ENCODE measurements around the gene COPB2.
A peak's percentile ranks its signal among the peaks of the same experiment; 100 is the strongest.

Gene COPB2

DNA sequence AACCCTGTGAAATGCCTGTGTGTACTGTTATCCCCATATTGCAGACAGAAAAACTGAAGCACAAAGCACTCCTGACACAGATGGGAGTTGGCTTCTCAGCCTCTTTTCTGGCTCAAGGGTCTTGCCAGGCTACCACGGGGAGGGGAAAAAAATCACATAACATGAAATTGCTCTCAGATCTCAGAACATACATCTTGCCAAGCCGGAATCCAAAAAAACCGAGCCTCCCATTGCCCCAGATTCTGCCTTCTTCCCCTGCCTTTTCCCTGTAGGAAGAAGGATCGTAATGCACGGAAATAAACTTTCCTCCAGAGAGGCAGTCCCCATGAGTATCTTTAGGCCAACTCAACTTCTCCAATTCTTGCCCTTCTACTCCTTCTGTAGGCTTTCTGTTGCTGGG is 62.2 kb downstream of the COPB2 start:
- DNase-seq, result no peak

DNA sequence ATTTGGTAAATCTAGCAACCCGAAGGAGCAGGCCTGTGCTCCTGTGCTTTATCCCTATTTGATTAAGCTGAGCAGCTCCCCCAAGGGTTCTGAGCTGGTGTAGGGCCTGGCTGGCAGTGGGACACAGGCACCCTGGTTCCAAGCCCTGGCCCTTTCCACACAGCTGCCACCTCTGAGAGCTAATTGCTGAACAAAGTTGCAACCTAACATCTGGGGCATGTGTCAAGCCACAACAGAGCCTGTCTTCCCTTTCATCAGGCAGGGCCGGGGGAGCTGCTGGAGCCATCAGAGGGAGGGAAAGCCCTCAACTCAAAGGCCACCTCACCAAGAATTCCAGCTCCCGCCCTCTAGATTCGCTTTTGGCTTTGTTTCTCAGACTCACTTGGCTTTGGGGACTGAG is 62.7 kb downstream of the COPB2 start:
- no peak for DNase-seq

DNA sequence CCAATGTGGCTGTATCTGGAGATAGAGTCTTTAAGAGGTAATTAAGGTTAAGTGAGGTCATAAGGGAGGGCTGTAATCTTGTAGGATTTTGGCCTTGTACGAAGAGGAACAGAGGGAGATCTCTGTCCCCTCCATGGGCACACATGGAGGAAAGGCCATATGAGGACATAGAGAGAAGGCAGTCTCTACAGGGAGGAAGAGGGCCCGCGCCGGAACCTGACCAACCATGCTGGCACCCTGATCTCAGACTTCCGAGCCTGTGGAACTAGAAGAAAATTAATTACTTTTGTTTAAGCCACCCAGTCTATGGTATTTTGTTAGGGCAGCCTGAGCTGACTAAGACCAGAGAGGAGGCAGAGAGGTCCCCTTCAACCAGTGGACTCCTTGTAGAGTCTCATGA is 63.3 kb downstream of the COPB2 start:
- DNase-seq, result no peak

DNA sequence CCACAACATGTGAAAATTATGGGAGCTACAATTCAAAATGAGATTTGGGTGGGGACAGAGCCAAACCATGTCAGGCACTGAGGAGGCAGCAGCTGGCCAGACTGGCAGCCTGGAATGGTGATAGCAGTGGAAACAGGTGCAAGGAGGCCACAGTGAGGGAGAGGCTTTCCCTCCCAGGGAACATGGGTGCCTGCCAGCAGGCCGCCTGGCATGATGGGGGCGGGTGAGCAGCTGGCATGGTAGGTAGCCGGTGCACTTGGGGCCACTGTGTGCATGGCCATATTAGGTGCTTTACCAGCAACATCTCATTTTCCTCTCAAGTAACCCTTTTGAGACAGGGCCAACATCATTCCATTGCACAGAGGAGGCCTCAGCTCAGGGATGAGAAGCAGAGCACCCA is 63.9 kb downstream of the COPB2 start:
- no peak for DNase-seq

DNA sequence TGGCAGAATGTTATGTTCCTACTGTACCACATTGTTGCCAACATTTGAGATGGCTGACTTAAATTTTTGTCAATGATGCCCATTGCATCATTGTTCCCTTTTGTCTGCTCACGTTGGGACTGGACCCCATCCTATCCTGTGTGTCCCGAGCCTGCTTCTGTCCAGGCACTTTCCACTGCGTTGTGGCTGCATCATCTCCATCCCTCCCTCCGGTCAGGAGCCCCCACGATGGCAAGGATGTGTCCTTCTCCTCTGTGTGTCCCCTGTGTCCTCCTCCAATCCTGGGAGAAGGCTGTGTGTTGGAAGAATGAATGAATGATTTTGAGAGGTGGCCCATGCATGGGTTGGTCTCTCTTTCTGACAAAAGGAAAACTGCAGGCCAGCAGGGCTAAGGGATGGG is 65.0 kb downstream of the COPB2 start:
- DNase-seq, result no peak

DNA sequence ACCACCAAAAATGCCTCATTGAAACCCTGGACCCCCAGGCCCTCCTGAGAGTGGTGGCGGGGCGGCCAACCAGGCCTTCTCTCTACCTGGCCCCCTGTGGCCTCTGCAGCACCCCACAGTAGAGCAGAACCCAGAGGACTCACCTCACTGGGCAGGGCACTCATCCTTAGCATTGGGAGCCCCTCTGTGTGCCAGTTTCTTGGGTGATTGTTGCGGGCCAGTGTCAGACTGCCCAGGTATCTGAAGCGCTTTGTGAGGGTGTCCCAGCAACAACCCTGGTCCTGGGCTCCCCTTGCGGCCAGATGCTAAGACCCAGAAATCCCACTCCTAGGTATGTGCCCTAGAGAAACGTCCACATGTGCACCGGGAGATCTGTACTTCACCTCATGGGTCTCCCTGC is 66.3 kb downstream of the COPB2 start:
- no peak for DNase-seq

DNA sequence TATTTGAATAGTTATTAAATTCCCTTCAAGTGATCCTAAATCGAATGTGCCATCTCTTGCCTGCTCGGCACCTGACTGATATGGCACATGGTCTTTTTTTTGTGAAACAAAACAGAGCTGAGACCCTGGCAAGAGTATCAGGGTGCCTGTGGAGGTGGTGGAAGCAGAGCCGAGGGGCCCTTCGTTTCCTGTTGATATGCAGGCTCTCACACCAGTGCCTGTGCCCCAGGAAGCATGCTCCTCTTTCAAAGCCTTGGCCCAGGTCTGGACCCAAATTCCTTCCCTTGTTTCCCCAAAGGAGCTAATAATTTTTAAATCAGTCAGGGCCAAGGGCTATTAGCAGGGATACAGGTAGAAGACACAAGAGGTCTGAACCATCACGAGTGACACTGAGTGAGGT is 67.1 kb downstream of the COPB2 start:
- no peak for DNase-seq

DNA sequence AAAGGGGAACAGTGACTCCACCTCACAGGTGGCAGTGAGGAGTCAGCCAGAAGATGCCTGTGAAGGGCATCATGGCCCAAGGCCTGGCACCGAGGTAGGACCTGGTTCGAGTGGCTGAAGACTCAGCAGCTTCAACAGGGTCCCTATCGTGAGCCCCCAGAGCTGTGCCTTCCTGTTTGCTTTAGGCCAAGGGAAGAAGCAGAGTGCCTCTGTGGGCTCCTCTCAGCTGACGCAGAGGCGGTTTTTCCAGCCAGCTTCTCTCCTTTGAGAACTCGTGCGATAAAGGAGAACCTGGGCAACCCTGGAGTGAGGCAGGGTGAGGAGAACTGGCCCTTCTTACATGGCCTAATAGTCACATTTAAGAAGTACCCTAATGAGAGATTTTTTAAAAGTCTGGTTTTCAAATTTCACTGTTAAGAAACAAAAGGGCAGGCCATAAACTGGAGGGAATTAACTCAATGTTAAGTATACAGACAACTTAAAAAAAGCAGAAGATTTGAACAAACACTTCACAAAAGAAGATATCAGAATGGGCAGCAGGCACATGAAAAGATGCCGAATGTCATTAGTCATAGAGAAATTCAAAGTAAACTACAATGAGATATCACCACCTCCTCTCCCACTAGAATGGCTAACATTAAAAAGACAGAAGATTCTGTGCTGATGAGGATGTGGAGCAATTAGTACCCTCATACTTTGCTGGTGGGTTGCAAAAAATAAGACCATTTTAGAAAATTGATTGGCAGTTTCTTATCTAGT is 68.7 kb downstream of the COPB2 start:
- DNase-seq, result no peak

DNA sequence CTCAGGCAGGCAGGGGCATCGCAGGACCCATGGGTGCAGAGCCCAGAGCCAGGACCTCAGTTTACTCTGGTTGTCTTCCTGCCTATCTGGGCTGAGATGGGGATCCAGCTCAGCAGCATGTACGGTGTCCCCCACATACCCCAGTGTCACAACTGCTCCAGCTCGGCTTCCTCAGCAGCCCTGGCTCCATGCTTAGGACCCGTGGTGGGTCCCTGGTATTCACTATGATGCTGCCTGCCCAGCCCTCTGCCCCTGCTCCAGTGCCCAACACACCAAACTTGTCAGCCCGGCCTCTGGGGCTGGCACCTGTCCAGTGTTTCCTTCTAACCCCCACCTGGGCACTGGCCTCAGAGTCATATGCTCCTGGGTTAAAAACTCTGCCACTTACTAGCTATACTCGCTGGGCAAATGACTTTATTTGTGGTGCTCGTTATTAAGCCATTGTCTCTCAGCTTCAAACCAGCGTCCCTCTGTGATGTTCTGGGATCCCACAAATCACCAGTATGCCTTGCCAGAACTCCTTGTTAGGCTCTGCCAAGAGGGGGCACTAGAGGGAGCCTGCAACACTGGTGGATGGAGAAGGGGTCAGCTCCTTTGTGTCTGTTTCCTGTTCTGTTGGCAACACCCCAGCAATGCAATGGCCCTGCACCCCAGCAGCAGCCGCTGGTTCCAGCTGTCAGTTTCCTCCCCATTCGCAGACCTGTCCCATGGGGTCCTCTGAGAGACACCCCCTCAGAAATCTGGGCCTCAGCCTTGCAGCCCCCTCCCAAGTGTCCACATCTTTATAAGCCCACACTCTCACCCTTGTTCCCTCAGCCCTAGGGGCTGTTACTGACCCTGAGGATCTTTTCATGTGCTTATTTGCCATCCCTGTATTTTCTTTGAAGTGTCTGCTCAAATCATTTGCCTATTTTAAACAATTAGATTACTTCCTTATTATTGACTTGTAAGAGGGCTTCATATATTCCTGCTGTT is 69.7 kb downstream of the COPB2 start:
- peak; percentile 6 to 16 for DNase-seq

DNA sequence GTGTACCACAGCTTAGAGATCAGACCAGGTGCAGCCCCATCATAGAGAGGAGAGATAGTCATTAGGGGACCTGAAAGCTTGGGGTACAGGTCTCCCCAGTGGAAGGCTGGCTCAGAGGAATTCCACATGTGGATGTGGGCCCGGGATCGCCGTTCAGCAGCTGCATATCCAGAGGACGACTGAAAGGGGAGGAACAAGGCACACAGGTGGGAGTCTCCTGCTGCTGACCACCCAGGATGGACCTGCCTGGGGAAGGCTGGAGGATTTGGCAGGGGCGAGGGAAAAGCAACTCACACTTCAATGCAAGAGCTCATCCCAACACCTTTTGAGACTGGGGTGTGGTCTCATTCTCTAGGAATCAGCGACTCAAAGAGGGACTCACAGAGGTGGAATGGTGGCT is 70.6 kb downstream of the COPB2 start:
- no peak for DNase-seq

DNA sequence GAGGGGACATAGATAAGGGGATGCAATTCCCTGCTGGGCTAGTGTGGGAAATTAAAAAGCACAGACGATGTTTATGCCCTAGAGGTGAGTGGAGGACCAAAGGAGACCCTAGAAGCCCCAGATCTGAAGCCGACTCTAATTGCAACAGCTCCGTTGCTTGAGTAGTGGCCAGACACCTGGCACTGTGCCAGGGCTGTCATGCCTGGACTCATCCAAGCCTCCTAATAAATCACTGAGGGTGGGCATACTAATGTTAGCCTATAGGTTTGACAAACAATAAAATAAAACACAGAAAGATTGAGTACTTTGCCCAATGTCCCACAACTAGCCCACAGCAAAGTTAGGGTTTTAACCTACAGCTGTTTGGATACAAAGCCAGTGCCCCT is 71.0 kb downstream of the COPB2 start:
- DNase-seq, result no peak

DNA sequence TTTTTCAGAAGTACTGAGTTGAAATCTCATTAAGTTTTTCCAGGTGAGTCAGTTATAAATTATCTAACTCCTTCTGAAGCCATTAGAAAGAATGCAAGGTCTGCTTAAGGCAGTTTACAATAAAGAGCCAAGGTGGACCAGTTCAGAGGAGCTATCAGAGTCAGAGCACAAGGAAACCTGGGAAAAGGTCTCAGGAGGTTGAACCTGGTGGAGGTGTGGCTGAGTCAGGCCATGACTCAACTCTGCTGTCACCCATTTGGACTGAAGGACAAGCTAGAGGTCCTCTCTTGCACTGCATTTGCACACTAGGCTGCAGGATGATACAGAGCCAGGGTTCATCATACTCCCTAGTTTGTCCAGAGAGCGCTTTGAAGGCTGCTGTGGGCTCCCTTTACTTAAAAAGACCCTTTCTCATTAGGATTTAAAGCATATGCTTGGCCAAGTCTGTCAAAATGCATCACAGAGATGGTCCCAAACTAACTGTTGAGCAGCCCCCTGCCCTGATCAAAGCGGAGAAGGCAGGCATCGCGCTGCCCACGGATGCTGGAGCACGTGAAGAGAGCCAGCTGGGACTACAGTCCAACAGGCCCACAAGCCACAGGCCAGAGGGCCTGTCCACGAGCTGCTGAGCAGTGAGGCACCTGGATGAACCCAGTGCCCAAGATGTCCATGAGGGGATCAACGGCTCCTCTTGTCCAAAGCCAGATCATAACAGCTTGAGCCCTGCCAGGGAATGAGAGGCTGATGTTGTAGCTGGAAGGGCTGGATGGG is 71.6 kb downstream of the COPB2 start:
- no peak for DNase-seq

DNA sequence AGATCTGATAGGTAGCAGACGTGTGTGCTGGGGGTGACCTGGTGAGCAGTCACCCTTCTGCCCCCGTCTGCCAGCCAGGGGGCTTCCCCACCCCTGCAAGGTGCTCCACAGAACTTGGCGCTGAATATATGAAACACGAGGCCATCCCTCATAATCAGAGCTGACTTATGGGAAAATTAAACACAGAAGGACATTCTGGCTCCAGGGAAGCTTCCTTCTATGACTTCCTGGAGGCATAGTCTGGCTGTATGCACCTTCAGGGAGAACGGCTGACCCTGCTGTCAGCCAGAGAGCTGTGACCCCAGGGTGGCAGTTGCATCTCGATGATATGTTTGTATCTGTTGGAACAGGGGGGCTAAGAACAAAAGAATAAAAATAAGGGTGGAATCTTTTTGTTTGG is 72.2 kb downstream of the COPB2 start:
- no peak for DNase-seq

DNA sequence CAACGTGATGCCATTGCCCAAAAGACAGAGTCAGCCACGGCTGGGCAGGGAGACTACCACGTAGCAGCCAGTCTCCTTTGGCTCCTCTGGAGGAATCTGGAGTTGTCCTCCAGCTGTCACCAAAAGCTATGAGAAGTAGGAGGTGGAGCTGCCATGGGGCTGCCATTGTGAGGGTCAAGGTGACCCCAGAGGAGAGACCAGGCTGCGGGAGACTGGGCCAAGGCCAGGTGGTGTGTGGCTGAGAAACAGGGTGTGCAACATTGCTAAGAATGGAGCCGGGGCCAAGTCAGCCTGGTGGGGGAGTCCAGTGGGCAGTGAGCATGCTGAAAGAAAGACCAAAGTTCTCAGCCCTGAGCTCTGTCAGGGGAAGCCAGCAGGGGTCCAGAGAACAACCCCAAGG is 75.5 kb downstream of the COPB2 start:
- DNase-seq, result no peak

DNA sequence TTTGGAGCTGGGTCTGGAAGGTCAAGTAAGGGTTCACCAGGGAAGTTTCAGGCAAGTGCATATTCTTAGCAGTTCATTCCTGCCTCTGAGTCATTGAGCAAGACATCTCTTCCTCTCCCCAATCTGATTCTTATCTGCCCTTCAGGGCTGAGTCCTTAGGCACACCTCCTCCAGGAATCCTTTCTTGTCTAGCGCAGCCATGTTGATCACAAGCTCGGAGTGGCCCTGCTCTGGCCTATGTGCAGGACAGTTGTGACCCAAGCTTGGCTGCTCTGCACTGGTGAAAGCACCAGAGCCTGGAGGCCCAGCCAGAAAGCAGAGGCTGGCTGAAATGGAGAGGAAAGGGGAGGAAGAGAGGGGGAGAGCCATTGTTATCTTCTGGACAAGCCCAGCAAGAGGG is 76.5 kb downstream of the COPB2 start:
- DNase-seq, result no peak

DNA sequence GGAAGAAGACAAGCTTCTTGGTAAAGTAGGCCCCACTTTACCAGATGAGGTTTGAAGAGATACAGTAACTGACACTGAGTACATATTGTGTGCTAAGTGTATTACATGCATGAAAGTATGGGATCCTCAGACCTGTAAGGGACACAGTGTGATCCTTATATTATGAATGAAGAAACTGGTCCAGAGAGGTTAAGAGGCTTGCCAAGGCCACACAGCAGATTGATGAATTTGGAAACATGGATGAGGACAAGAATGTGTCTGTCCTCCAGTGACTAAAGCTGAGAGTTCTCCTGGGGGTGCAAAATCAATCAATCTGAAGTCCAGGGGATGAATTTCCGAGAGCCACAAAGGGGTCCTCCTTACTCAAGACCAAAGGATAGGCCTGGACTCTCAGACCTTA is 77.0 kb downstream of the COPB2 start:
- no peak for DNase-seq

DNA sequence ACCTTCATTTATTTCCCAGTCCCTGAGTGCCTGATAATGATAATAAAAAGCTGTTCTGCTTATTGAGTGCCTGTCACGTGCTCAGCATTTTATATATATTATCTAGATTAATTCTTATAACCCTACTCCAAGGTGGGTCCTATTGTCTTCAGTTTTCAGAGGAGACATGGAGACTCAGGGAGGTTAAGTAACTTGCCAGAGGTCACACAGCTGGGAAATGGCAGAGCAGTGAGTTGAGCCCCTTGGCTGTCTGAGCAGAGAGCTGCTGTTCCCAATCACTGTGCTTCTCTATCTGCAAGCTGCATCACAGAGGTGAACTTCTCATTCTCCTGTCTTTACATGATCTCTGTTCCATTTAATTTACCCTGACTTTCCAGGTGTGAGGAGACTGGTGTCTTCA is 77.9 kb downstream of the COPB2 start:
- no peak for DNase-seq

DNA sequence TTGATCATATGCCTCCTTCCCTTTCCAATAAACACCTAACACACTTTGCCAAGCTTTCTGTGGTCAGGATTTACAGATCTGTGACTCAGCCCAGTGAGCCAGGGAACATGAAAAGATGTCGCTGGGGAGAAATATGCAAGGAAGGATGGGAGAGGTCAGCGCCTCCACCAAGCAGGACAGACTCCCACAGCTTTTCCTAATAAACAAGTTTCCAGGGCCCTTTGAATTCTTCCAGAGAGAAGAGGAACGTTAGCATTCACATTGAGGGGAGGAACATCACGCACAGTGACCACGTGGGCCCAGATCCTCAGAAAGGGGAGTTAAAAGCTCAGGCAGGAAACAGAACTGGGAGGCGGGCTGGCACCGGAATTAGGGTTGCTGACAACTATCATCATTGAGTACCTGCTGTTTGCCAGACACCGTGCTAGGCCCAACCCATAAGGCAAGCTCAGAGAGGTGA is 78.9 kb downstream of the COPB2 start:
- DNase-seq, result no peak

DNA sequence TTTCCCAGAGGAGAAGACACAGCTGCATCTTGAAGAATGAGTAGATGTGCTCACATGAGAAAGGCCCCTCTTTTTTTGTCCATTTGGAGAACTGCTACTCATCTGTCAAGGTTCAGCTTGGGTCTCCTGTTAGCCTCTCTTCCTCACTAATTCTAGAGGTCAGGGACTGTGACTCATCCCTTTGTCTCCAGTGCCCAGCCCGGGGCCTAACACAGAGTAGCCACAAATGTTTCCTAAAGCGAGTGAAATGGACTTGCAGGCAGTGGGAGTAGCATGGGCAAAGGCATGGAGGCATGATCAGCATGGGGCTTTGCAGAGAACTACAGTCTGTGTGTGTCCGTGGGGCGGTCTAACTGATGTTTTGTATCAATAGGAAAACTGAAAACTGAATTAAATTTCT is 79.6 kb downstream of the COPB2 start:
- DNase-seq, result no peak

DNA sequence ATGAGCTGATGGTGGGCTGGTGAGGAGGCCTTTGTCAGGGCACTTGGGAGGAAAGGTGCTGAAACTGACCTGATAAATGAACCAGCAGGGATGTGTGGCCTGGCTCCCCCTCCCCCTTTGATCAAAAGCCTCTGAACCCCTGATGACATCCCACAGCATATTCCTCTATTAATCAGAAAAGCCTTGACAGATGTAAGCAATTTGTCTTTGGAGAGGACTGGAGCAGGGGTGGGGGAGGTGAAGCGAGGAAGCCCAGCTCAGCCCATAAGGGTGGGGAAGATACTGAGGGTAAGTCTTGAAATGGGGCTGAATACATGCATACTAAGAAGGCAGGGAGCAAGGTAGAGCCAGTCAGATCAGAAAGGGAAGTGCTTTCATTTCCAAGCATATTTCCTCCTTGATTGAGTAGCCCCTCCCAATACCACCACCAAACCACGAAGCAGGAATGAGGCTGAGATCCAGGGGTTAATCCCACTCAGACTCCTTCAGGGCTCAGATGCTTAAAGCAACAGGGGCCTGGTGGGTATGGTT is 80.3 kb downstream of the COPB2 start:
- DNase-seq, result no peak

DNA sequence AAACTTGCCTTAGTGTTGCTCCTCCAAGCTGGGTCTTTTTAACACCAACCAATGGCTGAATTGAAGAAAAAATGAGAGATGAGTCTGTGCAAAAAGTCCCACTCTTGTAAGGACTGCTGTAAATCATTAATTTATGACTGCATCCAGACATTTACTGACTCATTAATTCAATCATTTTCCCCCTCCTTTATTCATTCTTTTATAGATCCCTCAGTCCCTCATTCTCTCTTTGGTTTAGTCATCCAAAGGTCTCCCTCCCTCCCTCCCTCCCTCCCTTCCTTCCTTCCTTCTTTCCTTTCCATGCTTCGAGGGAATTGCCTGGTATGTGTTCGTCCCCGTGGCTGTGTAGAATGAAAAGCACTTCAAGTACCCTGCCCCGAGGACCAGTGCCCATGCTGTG is 80.9 kb downstream of the COPB2 start:
- DNase-seq, result no peak

DNA sequence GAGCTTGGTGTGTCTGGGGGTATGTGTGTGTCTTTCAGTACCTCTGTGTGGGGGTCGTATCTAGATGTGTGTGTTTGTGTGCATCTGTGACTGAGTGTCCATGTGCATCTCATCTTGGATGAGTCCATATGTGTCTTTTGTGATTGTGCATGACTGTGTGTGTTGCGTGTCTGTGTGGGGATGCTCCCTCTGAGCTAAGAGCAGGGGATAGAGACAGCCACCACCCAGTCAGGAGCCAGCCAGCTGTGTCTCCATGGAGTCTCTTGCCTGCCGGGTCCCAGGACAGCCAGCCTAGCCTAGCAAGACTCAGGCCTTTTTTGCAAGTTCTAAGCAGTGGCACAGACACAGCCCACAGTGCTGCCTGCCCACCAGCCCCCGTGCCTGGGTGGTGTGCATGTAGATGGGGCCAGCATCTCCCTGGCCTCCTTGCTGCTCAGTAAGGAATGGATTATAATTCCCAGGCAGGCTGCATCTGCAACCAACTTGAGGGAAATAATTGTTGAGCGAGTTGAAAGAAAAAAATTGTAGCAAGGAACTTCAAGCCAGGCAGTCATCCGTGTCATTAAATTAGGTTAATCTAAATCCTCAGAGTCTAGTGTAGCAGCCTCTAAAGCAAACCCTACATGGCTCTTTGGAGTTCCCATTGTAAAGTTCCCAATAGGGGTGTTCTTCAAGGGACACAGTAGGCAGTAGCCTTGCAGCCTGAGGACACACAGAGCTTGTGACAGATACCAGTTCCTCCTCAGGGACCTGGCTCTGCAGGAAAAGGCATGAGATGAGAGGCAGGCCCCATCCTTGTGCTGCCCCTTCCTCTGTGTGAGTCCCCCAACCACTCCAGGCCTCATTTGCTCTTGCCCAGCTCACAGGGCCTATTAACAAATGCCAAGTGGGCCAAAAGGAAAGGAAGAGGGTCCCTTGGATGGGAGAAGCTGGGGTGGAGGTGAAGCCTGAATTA is 81.6 kb downstream of the COPB2 start:
- no peak for DNase-seq
